ENCODE data around the gene ZHX3.
A peak's percentile ranks its signal among the peaks of the same experiment; 100 is the strongest.

ZHX3 gene

DNA sequence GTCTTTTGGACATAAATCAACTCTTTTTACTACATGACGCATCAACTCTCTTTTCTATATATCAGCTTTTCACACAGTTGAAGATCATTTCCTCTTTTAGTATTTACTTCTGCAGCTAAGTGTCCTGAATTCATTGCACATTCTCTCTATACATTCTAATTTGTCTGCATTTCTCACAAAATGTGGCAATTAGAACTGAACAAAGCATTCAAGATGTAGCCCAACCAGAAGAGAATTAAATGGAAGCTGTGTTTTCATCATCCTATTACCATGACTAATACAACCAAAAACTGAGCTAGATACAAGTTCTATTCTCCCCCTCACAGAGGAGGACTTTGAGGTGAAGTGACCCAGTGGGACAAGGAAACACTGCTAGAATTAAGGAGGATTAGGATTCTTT, 93.2 kb downstream of the ZHX3 start:
- no peak for DNase-seq (ENCODE audit: low spot score)

DNA sequence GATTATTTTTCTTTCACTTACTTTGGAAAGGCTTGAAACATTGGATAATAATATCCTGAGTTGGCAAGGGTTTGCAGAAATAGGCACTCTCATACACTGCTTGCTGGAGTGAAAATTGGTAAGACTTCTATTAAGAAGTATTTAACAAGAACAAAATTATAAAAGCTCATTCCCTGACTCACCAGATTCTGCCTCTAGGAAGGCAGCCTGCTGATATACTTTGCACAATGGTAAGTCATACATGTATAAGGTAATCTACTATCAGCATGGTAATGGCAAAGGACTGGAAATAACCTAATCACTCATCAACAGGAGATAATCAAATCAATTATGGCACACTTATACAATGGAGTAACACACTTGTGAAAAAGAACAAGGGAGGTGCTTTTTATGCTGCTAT, 94.4 kb downstream of the ZHX3 start:
- DNase-seq (ENCODE audit: low spot score), result no peak

DNA sequence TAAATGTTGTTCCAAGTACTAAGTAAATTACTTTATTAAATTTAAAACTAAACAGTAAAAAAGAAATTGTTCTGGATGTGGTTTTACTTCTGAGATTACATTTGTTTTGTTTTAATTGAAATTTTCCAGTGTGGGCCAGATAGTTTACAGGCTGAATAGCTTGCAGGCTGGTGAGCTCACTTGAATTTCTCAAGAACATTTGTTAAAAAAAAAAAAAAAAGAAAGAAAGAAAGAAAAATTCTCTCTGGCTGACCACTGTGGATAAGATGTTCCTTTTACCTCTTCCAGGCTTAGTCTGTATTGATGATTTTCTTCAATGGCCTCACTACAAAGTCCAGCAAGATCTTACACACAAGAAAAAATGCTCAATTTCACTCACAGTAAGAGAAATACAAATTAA, 94.8 kb downstream of the ZHX3 start:
- no peak for DNase-seq (ENCODE audit: low spot score)

DNA sequence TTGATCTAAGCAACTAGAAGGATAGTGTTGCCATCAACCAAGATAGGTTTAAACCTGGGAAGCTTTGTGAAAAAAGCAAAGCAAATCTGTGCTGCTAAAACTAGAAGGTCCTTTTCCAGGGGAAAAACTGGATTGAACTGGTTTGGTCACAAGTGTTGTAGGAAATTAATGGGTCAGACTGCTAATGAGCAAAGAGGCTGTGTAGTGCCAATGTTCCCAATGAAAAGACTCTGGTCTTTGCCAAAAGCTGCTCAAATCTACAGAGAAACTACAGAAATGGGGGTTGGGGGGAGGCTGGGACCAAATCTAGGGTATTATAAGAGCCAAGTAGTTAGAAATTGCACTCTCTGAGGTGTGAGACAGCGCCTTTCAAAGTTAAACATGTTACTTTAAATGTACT, 95.2 kb downstream of the ZHX3 start:
- no peak for DNase-seq (ENCODE audit: low spot score)

DNA sequence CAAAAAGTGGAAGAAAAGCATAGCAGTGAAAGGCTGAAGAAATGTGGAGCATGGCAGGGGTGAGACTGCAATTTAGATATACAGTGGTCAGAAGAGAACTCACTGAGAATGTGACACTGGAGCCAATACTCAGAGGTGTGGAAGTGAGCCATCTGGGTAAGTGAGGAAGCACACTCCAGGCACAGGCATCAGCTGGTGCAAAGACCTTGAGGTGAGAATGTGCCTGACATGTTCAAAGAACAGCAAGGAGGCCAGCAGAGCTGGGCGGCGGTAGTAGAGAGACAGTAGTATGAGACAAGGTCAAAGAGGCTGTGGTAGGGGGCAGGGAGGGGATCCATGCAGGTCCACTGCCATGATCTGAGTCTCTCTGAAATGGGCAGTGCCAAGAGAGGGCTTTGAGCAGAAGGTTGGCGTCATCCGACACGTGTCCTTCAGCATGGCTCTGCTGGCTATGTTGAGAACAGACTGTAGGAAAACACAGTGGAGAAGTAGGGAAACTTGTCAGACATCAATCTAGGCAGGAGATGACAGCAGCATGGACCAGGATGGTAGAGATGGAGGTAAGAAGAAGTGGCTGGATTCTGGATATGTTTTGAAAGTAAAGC, 95.8 kb downstream of the ZHX3 start:
- no peak for DNase-seq (ENCODE audit: low spot score)

DNA sequence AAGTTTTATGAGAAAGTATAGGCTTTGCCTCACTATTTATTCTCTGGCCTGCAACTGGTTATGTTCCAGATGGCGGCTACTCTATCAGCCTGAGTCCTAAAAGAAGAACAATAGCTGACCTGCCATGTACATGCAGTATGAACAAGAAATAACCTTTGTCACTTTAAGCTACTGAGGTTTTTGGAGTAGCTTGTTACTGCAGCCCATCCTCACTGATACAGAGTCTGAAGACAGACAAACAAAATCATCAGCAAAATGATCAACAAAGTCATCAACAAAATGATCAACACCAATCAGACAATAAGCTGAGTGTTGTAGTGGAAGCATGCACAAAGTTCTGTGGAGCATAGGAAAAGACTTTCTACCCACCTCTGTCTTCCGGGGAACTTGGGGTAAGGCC, 97.7 kb downstream of the ZHX3 start:
- no peak for DNase-seq (ENCODE audit: low spot score)

DNA sequence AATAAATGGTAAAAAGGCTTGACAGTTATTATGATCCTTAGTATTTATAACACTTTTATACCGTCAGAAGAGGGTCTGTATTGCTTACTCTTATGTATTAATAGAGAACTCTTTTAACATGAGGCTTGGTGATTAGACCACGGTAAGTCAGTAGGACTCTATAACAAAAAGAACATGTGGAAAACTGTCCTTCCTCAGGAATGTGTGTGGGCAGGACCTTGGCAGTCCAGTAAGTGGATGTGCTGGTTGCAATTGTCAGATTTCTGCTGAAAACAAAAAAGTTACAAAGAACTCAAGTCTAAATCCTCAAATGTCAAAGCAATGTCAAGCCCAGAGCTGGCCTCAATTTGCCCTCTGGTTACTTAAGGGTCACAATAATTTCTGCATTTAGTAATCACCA, 99.1 kb downstream of the ZHX3 start:
- peak; percentile 14 for DNase-seq (ENCODE audit: low spot score)

DNA sequence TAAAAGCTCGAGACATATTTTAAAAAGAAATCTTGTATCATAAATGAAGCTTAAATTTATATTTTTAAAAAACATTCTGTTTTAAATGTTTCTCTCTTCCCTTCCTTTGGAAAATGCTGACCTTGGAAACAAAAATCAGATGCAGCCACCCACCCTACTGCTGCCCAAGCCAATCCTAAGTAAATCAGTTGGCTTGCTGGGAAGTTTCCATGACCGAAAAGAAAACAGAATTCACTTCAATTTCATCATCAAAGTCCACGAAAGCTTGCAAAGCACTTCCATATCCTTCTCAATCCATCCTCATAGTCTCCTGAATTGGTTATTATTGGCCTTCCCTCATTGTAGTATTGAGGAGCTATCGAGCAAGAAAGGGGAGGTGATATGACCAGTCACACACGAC, 100.1 kb downstream of the ZHX3 start:
- no peak for DNase-seq (ENCODE audit: low spot score)

DNA sequence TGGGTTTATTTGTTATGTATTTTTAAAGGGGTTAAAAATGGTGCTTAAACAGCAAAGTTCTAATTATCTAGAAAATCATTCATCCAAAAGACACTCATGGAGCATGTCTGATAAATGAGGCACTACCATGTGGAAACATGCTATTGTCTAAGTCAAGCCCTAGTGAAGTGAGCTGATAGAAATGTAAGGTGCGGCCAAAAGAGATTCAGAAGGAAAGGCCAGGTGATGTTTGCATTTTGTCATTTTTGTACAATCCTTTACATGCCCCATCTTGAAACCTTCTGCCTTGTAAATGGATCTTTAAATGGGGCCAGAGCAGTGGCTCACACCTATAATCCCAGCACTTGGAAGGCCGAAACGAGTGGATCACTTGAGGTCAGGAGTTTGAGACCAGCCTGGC, 102.9 kb downstream of the ZHX3 start:
- no peak for DNase-seq (ENCODE audit: low spot score)

DNA sequence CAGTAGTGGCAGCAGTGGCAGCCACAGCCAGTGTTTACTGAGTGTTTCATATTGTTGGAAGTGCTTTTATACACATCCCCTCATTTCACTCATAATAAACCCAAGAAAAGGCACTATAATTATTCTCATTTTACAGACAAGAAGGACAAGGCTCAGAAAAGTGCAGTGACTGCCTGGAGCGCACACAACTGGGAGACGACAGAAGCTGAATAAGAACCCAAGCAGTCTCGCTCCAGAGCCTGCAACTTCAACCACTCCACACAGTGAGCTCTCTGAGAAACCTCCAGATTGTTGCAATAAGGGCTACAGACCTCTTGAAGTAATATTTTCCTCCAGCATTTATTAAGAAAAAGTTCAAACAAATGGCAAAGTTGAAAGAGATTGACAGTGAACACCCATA, 103.3 kb downstream of the ZHX3 start:
- DNase-seq (ENCODE audit: low spot score), result no peak

DNA sequence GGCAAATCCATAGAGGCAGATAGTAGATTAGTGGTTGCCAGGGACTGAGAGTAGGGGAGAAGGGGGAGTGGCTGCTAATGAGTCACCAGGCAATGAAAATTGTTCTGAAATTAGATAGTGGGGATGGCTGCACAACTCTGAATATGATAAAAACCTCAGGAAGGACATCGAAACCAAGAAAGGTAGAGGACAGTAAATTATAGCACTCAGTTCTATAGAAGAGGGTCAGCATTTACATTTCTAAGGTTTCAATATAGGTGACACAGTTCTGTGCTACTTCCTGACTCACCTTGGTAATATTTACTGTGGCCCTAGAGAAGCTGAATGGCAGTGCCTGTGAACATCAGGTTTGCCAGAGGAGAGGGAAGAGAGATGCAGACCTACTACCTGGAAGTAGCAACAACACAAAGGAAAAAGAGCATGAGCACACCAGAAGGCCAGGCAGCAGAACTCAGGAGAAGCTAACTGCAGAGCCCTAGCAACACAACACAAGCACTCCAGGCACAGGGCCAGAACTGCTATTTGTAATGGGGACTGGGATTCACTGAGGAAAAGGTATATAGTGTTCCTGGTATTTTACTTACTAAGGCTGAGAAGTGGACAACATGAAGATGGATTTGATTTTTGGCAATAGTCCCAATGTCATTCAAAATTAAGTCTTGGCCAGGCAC, 104.2 kb downstream of the ZHX3 start:
- peak; percentile 18 for DNase-seq (ENCODE audit: low spot score)

DNA sequence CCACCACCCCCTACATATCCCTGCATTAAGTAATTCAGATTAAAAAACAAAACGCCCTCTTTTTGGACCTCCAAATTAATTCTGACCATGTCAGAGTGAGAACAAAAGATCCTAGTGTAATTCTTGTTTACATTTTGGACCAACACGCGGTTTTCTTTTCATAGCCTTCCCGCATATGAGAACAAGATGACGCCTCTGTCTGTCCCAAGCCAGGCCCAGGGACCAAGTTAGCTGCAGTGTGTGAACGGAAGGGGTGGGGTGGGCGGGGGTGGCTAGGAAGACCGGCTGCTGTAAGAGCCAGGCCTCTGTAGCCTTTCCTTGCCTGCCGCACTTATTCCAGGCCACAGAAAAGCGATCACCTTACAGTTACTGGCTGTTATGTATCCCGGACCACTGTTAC, 112.2 kb downstream of the ZHX3 start:
- no peak for DNase-seq (ENCODE audit: low spot score)

DNA sequence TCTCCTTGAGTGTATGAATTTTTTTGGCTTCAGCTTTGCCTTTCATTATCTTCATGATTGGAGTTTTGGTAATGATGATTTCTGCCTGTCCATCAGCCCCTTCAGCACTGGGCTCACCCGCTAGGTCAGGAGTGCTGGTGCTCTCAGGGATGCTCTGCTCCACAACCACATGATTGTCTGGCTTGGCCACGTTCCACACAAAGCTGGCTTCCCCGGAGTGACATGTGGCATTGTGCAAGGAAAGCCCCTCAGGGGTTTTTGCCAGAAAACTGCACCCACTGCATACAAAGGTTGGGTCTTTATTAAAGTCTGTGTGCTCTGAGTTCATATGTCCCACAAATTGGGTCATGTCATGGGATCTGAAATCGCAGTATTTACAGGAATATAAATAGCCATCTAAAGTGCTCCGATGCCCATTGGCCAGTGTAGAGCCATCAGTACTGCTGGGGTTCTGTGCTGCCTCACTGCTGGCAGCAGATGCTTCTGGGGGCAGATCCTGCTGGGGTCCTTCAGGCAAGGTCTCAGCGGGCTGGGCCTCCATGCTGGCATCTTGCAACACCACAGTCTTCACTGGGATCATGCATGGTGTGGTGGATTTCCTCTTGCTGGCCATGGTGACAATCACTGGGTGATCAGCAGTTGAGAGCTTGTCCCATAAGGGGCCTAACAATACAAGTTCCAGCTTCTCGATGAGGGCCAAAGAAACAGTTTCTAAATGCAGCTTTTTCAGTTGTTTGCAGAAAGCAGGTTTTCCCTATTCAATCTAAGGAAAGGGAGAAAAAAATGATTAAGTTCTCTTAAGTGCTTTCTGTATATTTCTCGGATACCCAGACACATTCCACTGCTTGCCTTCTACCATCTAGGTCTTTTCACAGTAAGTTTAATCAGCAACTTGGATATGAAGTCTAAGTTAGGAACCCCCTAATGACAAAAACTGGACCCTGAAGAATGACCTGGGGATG, 112.9 kb downstream of the ZHX3 start:
- DNase-seq (ENCODE audit: low spot score), result no peak

DNA sequence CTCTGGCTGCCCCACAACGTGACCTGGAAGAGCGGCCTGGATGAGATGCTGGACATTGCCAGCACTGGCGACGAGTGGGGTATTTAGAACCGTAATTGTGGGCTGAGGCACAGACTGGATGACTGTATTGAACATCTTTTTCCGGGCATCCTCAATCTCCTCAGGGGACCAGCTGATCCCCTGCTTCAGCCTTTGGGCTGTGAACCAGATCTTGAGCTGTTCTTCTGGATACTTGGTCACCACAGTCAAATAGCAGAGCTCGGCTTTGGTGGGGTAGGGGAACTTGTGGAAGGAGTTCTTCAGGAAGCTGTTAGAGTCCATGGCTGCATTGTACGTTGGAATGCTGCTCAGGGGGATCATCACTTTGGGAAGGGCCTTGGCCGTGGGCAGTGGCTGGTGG, 113.9 kb downstream of the ZHX3 start:
- no peak for DNase-seq (ENCODE audit: low spot score)

DNA sequence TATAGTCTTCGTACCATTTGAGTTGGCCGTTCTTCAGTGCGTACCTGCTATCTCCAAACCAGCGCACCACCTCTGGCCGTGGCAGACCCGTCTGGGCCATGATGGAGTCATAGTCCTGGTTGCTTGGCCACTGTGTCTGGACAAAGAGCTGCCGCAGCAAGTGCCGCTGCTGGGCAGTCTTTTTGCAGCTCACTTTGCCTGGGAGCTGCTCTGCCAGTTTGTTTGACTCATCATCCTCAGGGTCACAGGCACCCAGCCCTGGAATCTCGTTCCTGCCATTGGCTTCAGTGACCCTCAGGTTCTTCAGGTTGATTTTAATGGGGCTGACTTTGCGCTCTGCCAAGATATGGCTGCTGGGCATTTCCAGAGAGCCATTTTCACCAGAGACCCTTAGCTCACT, 115.1 kb downstream of the ZHX3 start:
- no peak for DNase-seq (ENCODE audit: low spot score)

DNA sequence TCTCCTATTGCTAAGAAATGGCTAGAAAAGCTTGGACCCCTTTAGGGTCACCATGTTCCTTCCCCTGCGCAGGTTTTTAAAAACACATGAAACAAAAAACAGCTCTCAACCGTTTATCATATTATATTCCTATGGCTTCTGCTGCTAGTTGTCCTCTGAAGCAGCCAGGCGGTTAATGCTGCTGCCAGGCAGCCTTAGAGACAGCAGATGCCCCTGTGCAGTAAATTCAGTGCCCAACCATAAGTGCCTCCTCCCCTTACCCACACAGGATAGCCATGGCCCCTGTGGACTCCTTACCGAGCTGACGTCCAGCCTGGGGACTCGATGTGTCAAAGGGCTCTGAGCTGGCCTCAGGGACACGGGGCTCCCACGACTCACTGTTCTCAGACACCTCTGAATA, 115.8 kb downstream of the ZHX3 start:
- DNase-seq (ENCODE audit: low spot score), result no peak

DNA sequence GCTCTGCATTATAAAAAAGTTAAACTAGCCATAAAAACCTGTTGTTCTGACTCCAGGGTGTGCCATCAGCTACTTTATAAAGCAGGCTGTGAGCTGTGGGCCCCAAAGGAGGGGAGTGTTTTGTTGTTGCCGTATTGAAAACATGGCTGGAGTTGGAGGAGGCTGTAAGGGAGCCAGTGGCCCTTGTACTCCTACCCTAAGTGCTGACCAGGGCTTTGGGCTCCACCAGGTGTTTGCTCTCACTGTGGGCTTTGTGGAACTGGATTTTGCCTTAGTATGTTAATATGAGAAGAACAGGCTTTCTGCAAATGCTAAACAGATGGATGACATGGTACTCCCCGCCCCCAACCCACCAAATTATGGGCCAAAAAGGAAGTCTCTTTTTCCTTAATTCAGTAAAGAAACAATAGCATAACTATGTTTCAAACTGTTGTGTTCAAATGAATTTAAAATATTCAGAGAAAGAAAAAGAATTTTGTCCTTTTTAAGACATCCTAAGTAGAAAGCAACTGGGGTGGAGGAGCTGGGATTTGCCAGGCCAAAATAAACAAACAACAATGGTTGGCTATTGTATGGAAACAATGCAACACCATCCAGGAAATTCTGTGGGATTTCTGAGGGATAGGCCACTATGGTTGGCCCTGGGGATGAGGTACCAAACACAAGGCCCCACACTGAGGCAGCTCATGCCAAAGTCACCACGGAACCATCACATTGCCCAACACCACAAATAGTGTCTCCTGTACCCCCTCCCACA, 116.9 kb downstream of the ZHX3 start:
- DNase-seq (ENCODE audit: low spot score), result no peak

DNA sequence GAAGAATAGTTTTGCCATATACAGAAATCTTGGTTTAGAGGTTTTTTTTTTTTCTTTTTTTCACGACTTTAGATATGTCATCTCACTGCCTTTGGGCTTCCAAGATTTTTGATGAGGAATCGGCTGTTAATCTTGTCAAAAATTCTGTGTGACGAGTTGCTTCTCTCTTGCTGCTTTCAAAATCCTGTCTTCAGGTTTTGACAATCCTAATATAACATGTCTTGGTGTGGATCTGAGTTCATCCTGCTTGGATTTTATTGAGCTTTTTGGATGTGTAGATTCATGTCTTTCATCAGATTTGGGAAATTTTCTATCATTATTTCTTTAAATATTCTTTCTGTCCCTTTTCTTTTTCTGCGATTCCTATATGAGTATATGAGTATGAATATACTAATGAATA, 119.1 kb downstream of the ZHX3 start:
- DNase-seq (ENCODE audit: low spot score), result no peak

DNA sequence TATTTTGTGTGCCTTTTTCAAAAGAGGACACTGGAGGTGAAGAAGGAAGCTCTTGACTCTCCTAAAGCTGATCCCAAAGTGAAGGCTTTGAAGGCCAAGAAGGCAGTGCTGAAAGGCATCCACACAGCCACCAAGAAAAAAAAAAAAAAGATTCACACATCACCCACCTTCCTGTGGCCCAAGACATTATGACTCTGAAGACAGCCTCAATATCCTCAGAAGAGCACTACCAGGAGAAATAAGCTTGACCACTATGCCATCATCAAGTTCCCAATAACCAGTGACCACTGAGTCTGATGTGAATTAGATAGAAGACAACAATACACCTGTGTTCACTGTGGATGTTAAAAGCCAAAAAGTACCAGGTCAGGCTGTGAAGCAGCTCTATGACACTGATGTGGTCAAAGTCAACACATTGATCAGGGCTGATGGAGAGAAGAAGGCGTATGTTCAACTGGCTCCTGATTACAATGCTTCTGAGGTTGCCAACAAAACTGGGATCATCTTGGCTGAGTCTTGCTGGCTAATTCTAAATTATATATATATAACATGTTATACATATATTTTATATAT, 120.8 kb downstream of the ZHX3 start:
- DNase-seq (ENCODE audit: low spot score), result no peak

DNA sequence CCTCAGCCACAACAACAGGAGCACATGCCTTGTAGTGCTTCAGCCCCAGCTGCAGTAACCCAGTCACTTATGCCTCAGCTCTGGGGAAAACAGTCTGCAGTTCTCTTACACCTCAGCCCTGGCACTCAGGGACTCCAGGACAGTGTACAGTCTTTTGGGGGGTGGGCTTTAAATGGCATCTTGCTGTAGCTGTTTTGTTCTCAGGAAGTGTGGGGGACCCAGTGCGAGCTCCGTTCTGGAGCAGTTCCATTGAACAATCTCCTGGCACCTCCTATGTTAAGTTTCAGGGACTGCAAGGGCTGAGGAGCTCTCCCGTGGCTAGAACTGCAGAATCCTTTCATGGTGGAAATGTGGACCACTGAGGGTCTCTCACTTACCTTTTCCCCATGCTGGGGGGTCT, 125.0 kb downstream of the ZHX3 start:
- no peak for DNase-seq (ENCODE audit: low spot score)

DNA sequence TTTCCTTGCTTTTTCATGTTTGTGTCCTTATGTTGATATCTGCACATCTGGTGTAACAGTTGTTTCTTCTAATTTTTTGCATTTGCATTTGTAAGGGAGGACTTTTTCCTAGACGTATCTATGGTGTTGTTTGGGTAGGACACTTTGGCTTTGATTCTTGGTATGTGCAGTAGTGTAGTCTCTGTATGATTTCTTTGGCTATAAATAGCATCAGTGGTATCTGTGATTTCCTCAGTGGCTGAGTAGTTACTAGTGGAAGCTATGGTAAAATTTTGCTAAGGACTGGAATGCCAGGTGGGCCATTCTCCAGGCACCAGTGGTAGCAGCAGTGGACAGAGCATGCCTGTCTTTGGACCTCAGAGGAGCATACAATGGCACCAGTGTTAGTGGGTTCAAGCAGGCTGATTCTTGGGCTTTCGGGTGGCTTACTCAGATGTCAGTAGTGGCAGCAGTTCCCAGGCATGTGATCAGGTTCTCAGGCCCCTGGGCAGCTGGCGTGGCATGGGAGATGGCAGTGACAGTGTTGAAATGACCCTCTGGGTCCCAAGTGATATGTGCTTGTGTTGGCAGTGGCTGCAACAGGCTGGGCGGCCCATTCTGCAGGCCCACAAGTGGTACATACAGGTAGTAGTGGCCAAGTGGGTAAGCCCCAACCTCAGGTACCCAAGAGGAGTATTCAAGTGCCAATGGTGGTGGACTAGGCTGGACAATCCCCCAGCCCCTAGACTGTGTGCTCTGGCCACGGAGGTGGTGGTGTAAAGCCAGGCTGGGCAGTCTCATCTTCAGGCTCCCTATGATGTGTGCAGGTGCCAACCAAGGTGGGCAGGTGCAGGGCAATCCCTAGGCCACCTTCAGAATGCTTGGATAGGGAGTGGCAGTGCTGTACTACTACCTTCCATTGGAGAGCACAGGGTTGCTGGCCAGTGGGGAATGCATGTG, 125.7 kb downstream of the ZHX3 start:
- DNase-seq (ENCODE audit: low spot score), result no peak

Measured in hepatic stellate cell (primary cell).